Measurements from ENCODE around the gene KDM4B. TPM values are rescaled to one million over a fixed set of nuclear protein-coding genes. Genes with fewer than 3 reads are reported as not detected.

The KDM4B gene
- total and polyA plus RNA-seq, 9 of the 15 experiments (the other 6 are each of a cell fraction or from before 2014, with no cell fraction given): 0.21 to 29.9 (median 7.3) TPM

- TF ChIP-seq ZNF408 (CRISPR knock-in tag; IDR thresholded peaks at IDR 0.05; ENCODE audit: low read depth) (no peak), MECOM (CRISPR knock-in tag; IDR thresholded peaks at IDR 0.05) (no peak), NR4A1 (CRISPR knock-in tag; IDR thresholded peaks at IDR 0.05) (no peak), NR4A1 (tag; IDR thresholded peaks at IDR 0.05) (no peak), KLF1 (tag; IDR thresholded peaks at IDR 0.05) (no peak), RUNX1 (IDR thresholded peaks at IDR 0.05; ENCODE audit: low read depth) (no peak), HDAC6 (IDR thresholded peaks at IDR 0.05; ENCODE audit: low read depth, low read length) (no peak), HCFC1 (IDR thresholded peaks at IDR 0.05; ENCODE audit: low read depth, low read length) (no peak), TSHZ1 (CRISPR knock-in tag; IDR thresholded peaks at IDR 0.05) (no peak), CBFA2T3 (IDR thresholded peaks at IDR 0.05) (peak; percentile 65), GMEB1 (CRISPR knock-in tag; IDR thresholded peaks at IDR 0.05) (no peak), MTA2 (IDR thresholded peaks at IDR 0.05; ENCODE audit: low read depth) (no peak)
- TF ChIP-seq, protein P1, sequence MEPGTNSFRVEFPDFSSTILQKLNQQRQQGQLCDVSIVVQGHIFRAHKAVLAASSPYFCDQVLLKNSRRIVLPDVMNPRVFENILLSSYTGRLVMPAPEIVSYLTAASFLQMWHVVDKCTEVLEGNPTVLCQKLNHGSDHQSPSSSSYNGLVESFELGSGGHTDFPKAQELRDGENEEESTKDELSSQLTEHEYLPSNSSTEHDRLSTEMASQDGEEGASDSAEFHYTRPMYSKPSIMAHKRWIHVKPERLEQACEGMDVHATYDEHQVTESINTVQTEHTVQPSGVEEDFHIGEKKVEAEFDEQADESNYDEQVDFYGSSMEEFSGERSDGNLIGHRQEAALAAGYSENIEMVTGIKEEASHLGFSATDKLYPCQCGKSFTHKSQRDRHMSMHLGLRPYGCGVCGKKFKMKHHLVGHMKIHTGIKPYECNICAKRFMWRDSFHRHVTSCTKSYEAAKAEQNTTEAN (CRISPR knock-in tag; IDR thresholded peaks at IDR 0.05): no peak
- TF ChIP-seq, protein P2, sequence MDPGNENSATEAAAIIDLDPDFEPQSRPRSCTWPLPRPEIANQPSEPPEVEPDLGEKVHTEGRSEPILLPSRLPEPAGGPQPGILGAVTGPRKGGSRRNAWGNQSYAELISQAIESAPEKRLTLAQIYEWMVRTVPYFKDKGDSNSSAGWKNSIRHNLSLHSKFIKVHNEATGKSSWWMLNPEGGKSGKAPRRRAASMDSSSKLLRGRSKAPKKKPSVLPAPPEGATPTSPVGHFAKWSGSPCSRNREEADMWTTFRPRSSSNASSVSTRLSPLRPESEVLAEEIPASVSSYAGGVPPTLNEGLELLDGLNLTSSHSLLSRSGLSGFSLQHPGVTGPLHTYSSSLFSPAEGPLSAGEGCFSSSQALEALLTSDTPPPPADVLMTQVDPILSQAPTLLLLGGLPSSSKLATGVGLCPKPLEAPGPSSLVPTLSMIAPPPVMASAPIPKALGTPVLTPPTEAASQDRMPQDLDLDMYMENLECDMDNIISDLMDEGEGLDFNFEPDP (CRISPR knock-in tag; IDR thresholded peaks at IDR 0.05): no peak
- TF ChIP-seq, protein P3, sequence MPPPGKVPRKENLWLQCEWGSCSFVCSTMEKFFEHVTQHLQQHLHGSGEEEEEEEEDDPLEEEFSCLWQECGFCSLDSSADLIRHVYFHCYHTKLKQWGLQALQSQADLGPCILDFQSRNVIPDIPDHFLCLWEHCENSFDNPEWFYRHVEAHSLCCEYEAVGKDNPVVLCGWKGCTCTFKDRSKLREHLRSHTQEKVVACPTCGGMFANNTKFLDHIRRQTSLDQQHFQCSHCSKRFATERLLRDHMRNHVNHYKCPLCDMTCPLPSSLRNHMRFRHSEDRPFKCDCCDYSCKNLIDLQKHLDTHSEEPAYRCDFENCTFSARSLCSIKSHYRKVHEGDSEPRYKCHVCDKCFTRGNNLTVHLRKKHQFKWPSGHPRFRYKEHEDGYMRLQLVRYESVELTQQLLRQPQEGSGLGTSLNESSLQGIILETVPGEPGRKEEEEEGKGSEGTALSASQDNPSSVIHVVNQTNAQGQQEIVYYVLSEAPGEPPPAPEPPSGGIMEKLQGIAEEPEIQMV (tag; conservative IDR thresholded peaks at IDR 0.05; ENCODE audit: low read depth): no peak
- TF ChIP-seq, protein P4, sequence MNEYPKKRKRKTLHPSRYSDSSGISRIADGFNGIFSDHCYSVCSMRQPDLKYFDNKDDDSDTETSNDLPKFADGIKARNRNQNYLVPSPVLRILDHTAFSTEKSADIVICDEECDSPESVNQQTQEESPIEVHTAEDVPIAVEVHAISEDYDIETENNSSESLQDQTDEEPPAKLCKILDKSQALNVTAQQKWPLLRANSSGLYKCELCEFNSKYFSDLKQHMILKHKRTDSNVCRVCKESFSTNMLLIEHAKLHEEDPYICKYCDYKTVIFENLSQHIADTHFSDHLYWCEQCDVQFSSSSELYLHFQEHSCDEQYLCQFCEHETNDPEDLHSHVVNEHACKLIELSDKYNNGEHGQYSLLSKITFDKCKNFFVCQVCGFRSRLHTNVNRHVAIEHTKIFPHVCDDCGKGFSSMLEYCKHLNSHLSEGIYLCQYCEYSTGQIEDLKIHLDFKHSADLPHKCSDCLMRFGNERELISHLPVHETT (CRISPR knock-in tag; conservative IDR thresholded peaks at IDR 0.05 in 1 of 2, IDR thresholded peaks at IDR 0.05 in 1 of 2): no peak
Measured at GRCh38 chr19:5128251-5128935, 159.5 kb downstream of the KDM4B start (continued).
